ENCODE data around the gene RBM15B. TPM values are rescaled to one million over a fixed set of nuclear protein-coding genes. Genes with fewer than 3 reads are reported as not detected.
"Not testable (repeated sequence)": the region's sequence is repeated elsewhere in the genome, so short reads cannot be mapped to it uniquely, and the experiment has no call there.

RBM15B gene
- total RNA-seq, 4 donors from 2014 or later: 26.3 to 35.3 (median 27.0) TPM

DNA sequence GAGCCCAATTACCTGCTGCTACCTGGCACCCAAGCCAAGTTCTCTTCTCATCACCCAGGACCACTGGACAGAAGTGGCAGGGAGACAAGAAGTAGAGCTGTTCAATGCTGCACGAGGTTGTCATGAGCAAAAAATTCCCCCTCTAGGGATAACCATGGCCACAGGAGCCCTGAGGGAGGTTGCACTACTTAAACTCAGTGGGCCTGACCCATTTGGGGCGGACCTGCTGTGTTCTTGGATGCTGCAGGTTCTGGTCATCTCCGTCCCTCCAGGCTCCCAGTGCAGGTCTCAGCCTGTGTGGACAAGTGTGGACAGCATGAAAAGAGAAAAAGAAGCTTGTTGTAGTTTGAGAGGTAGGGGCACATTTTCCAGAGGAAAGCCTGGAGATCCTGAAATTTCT, 32.1 kb upstream of the RBM15B start:
- WGBS, 2 donors: 42 to 60% methylated on average over 2 to 3 of the region's 3 CpGs
- H3K36me3 ChIP-seq: no peaks in the 10 kb centered on the region
- no peaks in the 10 kb centered on the region for H3K27me3 ChIP-seq
- intact Hi-C loops (cut with DNase I): no loop called here
- peaks cover 0 to 27% (median 5%) of the 10 kb centered on the region in 3 donors for H3K4me1 ChIP-seq
- H3K9me3 ChIP-seq: no peaks in the 10 kb centered on the region
- no peak for DNase-seq
- H3K4me3 ChIP-seq: no peak overlapping the region
- TF ChIP-seq, protein P1, sequence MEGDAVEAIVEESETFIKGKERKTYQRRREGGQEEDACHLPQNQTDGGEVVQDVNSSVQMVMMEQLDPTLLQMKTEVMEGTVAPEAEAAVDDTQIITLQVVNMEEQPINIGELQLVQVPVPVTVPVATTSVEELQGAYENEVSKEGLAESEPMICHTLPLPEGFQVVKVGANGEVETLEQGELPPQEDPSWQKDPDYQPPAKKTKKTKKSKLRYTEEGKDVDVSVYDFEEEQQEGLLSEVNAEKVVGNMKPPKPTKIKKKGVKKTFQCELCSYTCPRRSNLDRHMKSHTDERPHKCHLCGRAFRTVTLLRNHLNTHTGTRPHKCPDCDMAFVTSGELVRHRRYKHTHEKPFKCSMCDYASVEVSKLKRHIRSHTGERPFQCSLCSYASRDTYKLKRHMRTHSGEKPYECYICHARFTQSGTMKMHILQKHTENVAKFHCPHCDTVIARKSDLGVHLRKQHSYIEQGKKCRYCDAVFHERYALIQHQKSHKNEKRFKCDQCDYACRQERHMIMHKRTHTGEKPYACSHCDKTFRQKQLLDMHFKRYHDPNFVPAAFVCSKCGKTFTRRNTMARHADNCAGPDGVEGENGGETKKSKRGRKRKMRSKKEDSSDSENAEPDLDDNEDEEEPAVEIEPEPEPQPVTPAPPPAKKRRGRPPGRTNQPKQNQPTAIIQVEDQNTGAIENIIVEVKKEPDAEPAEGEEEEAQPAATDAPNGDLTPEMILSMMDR (IDR thresholded peaks at IDR 0.05): no peak
- no peak for TF ChIP-seq POLR2A (IDR thresholded peaks at IDR 0.05)
- H3K27ac ChIP-seq: no peak overlapping the region

DNA sequence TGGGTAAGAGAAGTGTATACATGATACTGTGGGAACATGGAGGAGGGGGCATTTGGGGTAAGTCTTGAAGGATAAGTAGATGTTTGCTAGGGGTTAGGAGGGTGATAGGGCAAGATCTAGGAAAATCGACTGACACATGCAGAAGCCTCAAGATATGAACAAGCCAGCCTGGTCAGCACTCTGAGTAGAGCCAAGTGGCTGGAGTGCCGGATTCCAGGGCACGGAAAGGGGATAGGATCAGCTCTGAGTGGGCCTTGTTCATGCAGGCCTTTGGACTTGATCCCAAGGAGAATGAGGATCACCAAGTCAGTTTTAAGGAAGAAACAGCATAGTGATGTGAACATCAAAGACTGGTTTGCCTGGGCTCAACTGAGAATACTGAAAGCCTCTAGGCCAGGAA, 30.3 kb upstream of the RBM15B start:
- TF ChIP-seq, protein P1 (IDR thresholded peaks at IDR 0.05): no peak
- TF ChIP-seq POLR2A (IDR thresholded peaks at IDR 0.05): no peak
- no peak for DNase-seq

DNA sequence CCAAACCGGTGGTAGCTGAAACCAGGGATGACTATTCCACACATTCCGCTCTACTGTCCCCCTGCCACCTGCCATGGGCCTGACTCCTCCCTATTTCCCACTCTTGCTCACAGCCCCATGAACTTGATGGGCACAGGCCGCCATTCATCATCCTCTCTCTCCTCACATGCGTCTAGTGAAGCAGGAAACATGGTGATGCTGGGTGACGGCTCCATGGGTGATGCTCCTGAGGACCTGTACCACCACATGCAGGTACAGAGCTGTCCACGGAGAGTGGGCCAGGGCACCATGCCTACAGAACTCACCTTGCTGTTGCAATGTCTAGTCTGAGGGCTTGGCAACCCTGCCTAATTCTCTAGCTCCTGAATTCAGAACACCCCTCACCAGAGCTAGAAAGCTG, 29.3 kb upstream of the RBM15B start:
- Histone ChIP-seq H3K9me3 (no peaks in the 10 kb centered on the region), H3K27ac (no peak overlapping the region), H3K4me3 (no peak overlapping the region), H3K36me3 (no peaks in the 10 kb centered on the region), H3K27me3 (no peaks in the 10 kb centered on the region), H3K4me1 (peaks cover 0 to 5% (median 0%) of the 10 kb centered on the region in 3 donors)
- TF ChIP-seq, protein P1 (IDR thresholded peaks at IDR 0.05): no peak
- TF ChIP-seq POLR2A (IDR thresholded peaks at IDR 0.05): no peak
- intact Hi-C loops (cut with DNase I): no loop called here
- WGBS, 2 donors: 63 to 80% methylated on average over 3 to 6 of the region's 6 CpGs
- no peak for DNase-seq

More for the DNA sequence above, 30.3 kb upstream of the RBM15B start:
- Histone ChIP-seq H3K4me1 (peaks cover 0 to 14% (median under 1%) of the 10 kb centered on the region in 3 donors), H3K27ac (no peak overlapping the region), H3K27me3 (no peaks in the 10 kb centered on the region), H3K9me3 (no peaks in the 10 kb centered on the region), H3K4me3 (no peak overlapping the region), H3K36me3 (no peaks in the 10 kb centered on the region)
- WGBS, 2 donors: 72 to 82% methylated on average over 3 of the region's 3 CpGs
- intact Hi-C loops (cut with DNase I): no loop called here

DNA sequence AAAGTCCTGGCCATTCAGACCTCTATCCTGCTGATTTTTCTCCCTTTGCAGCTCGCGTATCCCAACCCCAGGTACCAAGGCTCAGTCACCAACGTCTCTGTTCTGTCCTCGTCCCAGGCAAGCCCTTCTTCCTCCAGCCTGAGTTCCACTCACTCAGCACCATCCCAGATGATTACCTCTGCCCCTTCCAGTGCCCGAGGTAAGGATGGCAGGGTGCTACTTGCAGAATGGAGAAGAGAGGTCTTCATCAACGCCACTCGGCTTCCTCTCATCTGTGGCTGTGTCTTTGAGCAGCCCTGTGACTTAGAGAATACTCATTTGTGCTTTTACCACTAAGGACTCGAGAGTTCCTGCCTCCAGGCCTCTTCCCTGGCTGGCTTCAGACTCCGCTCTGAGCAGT, 28.6 kb upstream of the RBM15B start:
- Histone ChIP-seq H3K4me1 (no peaks in the 10 kb centered on the region), H3K36me3 (no peaks in the 10 kb centered on the region), H3K27me3 (no peaks in the 10 kb centered on the region), H3K4me3 (no peak overlapping the region), H3K27ac (no peak overlapping the region), H3K9me3 (no peaks in the 10 kb centered on the region)
- no peak for DNase-seq
- 74% methylated on average over 8 to 9 of the region's 9 CpGs for WGBS, 2 donors
- intact Hi-C loops (cut with DNase I): no loop called here
- TF ChIP-seq, protein P1 (IDR thresholded peaks at IDR 0.05): no peak
- no peak for TF ChIP-seq POLR2A (IDR thresholded peaks at IDR 0.05)

DNA sequence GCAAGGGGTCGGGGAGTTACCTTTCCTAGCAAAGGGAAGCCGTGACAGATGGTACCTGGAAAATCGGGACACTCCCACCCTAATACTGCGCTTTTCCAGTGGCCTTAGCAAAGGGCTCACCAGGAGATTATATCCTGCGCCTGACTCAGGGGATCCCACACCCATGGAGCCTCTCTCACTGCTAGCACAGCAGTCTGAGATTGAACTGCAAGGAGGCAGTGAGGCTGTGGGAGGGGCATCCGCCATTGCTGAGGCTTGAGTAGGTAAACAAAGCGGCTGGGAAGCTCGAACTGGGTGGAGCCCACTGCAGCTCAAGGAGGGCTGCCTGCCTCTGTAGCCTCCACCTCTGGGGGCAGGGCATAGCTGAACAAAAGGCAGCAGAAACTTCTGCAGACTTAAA, 22.8 kb upstream of the RBM15B start:
- H3K27me3 ChIP-seq; H3K4me3 ChIP-seq; intact Hi-C loops (cut with DNase I); H3K4me1 ChIP-seq; H3K27ac ChIP-seq; H3K9me3 ChIP-seq; H3K36me3 ChIP-seq; DNase-seq: not testable (repeated sequence)
- WGBS, 2 donors: 88% methylated on average over 8 of the region's 8 CpGs; no CpG with 5 or more reads in 1 of the 2 donors

Measured in esophagus squamous epithelium (tissue), 5 donors.